NCI-H345 (cell line): ENCODE measurements around the gene SIL1.
"Not testable (repeated sequence)": the region's sequence is repeated elsewhere in the genome, so short reads cannot be mapped to it uniquely, and the experiment has no call there.

Experiments used
- DNase-seq: peaks from one replicate; lab custom pipeline; 2025; lab: John Stamatoyannopoulos, UW

Gene SIL1

GRCh38 chr5:138943599-138944173, 254.5 kb downstream of the SIL1 start:
- no peak for DNase-seq

DNA sequence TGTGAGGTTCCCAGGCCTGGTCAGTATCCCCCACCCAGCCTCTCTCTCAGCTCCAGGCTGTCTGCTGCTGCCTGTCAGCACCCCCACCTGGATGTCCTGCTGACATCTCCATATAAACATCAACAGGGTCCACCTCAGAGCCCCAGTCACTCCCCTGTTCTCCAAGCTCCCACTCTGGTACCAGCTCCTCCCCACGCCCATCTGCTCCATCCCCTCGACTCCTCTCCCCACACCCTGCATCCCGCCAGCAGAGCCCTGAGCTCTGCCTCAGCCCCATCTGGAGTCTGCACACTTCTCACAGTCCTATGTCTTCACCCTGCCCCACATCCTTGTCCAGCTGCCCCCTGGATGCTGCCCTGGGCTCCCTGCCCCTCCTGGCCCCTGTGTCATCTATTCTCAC, 255.3 kb downstream of the SIL1 start:
- DNase-seq = no peak

DNA sequence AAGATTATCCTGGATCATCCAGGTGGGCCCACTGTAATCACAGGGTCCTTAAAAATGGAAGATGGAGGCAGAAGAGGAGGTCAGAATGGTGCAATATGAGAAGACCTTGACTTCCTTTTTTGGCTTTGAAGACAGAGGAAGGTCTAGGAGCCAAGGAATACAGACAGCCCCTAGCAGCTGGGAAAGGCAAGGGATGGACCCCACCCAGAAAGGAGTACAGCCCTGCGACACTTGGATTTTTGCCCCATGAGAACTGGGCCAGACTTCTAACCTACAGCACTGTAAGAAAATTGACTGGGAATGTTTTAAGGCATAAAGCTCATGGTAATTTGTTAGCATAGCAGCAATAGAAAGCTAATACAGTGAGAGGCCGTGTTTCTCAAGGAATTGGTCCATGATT, 256.1 kb downstream of the SIL1 start:
- DNase-seq = no peak

DNA sequence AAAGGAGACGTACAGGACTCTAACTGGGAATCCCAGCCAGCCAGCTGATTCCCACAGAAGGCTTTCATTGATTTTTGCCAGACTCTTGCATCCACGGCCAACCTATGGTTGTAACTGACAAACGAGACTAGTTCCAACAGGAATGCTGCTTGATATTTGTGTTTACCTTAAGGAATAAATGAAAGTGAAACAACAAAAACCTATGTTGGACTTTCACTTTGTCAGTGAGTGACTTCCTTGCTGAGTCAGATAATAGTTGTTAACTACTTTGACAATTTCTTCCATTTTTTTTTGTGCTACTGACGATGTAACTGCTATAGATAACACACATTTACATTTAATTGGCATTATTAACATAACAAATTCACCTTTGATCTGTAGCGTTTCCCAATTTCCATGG, 259.6 kb downstream of the SIL1 start:
- DNase-seq = no peak

- no peak for DNase-seq
Measured at GRCh38 chr5:138937392-138938387, 260.5 kb downstream of the SIL1 start.

GRCh38 chr5:138936968-138937345, 261.2 kb downstream of the SIL1 start:
- no peak for DNase-seq

DNA sequence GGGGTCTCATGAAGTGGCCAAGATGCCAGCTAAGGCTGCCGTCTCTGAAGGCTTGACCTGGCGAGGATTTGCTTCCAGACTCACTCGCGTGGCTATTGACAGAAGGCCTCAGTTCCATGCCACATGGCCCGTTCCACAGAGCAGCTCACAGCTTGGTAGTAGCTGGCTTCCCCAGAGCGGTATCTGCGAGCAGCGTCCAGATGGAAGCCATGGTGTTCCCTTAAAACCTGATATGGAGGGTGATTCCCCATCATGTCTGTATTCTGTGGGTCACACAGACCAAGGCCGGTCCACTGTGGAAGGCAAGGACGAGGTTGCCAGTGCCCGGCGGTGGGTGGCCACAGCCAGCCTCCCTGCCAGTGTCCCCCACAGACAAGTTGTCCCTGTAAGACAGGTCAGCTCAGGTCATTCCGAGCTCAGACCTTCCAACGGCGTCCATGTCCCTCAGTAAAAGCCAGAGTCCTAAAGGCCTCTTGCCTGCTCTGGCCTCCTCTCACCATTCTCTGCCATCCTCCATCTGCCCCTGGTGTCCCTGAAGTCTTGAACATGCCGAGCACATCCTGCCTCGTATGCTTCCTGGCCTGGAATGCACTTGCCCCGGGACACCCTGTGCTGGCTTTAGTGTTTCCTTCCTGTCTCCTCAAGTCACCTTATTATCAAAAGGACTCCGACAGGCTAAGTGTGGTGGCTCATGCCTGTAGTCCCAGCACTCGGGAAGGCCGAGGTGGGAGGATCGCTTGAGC, 261.8 kb downstream of the SIL1 start:
- no peak for DNase-seq

DNA sequence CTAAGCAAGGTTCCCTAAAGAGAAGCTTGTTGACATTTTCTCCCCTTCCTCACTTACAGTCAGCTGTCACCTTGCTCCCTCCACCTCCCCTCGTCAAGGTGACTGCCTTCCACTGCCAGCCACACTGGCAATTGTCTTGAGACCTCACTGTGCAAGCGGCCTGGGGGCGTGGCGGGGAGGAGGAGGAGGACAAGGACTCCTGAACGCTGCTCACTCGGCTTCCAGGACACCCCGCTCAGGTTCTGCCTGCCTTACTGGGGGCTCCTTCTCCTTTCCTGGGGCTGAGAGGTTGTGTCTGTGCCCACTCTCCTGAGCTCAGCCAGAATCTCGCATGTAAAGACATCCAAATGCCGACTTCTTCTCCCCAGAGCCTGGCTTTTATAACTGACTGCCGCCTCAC, 262.7 kb downstream of the SIL1 start:
- no peak for DNase-seq

GRCh38 chr5:138934971-138935370, 263.2 kb downstream of the SIL1 start:
- DNase-seq = no peak

- no peak for DNase-seq
Measured at GRCh38 chr5:138933522-138934290, 264.5 kb downstream of the SIL1 start.

- DNase-seq = no peak
Measured at GRCh38 chr5:138932171-138932810, 265.9 kb downstream of the SIL1 start.

DNA sequence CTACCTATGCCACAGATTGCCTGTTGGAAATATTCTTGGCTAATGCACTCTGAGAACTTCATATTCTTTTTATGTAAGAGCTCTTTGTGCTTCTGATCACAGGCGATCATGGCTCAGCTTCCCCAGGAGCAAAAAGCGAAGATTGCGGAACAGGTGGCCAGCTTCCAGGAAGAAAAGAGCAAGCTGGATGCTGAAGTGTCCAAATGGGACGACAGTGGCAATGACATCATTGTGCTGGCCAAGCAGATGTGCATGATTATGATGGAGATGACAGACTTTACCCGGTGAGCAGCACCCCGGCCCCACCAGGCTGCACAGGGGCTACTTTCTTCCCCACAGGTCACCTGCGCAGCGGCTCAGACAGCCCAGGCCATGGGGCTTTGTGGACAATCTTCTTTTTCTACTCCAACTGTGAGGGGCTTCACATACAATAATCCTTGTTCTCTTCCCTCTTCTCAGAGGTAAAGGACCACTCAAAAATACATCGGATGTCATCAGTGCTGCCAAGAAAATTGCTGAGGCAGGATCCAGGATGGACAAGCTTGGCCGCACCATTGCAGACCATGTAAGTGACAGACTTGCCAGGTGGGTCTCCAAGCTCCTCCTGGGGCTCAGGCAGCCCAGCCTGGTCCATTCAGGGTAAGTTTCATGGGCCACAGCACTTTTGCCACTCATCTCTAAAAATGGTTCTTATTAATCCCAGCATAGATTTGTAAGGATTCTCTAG, 267.6 kb downstream of the SIL1 start:
- no peak for DNase-seq

DNA sequence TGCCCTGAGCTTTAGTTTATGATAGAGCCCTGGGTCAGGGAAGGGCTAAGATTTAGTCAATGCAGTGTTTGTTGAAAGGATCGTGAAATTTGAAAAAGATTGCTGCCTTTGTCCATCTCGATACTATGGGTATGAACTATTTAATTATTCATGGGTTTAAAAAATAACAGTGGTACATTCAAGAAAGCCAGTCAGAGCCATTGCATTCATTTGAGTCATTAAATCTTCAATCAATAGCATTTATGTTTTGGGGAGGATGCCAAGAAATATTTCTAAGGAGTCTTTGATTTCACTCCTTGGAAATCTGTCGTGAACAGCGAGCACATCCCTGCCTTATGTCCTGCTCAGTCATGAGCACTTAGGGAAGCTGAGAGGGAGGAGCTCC, 268.6 kb downstream of the SIL1 start:
- DNase-seq = no peak

DNA sequence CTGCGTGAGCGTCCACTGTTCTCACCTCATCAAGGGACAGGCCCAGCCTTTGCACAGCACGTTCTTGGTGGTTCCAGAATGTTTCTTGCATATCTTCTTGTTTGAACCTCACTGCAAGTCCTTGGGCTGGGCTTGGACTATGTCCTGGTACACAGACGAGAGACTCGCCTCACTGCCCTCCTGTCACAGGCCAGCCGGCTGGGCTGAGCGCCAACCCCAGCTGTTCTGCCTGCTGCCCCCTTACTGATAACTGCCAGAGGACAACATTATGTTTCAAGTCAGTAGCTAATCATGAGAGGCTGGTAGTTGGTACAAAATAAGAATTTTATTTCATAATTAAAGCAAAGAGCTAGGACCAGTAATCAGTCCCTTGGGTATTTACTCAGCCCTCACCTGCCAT, 270.2 kb downstream of the SIL1 start:
- no peak for DNase-seq

- DNase-seq = no peak
Measured at GRCh38 chr5:138927544-138927943, 270.6 kb downstream of the SIL1 start.

GRCh38 chr5:138926688-138927448, 271.3 kb downstream of the SIL1 start:
- no peak for DNase-seq

DNA sequence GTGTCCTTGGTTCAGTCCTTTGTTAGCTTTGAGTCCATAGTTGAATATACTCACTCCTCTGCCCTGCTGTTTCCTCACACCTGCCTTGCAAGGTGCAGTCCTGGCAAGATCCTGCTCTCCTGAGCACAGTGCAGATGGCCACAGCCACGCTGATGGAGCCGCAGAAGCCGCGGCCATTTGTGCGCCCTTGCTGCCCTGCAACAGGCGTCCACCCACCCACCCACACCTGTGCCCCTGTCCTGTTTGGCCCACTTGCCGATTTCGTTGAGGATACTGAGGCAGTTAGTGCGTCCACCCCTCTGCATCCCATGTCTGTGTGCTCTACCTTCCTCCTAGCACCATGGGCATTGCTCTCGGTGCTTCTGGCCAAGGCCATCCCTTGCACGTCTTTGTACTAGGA, 271.9 kb downstream of the SIL1 start:
- no peak for DNase-seq

GRCh38 chr5:138925090-138925635, 273.0 kb downstream of the SIL1 start:
- no peak for DNase-seq

DNA sequence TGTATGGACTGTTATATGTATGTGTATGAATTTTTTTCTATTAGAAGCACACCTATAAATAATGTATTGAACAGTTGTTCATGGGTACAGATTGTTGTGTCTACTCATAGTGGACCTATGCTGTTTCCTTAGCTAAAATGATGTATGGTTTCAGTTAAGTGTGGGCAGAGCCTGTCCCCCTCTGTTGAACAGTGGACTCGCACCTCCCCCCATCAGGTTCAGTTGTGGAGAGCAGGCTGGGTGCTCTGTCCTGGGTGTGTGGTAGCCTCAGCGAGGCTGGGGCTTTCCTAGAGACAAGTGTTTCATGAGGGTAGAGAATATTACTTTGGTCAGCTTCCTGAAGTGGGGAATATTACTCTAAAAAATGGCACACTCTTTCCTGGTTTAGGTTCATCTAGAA, 275.7 kb downstream of the SIL1 start:
- DNase-seq = no peak

DNA sequence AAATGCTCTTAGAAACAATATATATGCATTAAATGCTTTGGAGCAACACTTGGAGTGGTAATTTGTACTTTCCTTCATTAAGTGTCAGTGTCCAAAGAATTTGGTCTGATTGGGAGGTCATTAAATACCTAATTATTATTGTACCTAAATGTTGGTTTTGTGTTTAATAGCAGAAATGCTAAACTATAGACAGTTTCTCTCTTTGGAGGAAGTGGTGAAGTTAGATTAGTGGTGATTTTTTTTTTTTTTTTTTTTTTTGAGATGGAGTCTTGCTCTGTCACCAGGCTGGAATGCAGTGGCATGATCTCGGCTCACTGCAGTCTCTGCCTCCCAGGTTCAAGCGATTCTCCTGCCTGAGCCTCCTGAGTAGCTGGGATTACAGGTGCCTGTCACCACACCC, 276.8 kb downstream of the SIL1 start:
- not testable (repeated sequence) for DNase-seq
